Measurements from ENCODE around the gene ALOX5AP. TPM values are rescaled to one million over a fixed set of nuclear protein-coding genes. Genes with fewer than 3 reads are reported as not detected.
A peak's percentile ranks its signal among the peaks of the same experiment; 100 is the strongest.

Gene ALOX5AP
- total and polyA plus RNA-seq, 10 of the 15 experiments (the other 5 are each of a cell fraction or from before 2014, with no cell fraction given): 45.9 to 426 (median 109) TPM

DNA sequence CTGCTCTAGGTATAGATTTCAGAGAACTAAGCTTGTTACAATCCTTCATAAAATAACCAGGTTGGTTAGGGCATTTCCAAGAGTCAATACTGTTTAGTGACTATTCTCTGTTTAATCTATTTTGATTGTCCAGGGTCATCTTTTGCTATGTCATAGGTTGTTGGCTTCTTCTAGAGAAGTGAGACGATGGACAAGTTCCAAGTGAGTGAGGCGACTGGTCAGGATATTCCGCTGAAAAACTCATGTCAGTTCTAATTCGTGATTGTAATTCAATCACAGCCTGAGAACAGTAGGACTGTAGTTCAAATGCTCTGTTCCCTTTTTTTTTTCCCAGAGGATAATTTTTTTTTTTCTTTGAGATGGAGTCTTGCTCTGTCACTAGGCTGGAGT lies 15.8 kb upstream of the ALOX5AP start:
- no peaks in the 10 kb centered on the region for H3K79me2 ChIP-seq (ENCODE audit: control insufficient read depth, insufficient read depth, low read length)
- no peak overlapping the region for H3K9ac ChIP-seq (ENCODE audit: control insufficient read depth, insufficient read depth, low read length)
- no peaks in the 10 kb centered on the region for H4K20me1 ChIP-seq (ENCODE audit: control insufficient read depth, insufficient read depth)
- FAIRE-seq (no peak), ATAC-seq (no peak), DNase-seq (ENCODE audit: low read depth, low spot score) (no peak)
- H3K36me3 ChIP-seq (ENCODE audit: control insufficient read depth in 2 of 2, insufficient read depth in 2 of 2, low read length in 1 of 2): no peaks in the 10 kb centered on the region
- no TSS peak for BruUV-seq (replicated peaks)
- in situ Hi-C loops (cut with MboI): no loop called here
- TF ChIP-seq KDM1A (IDR thresholded peaks at IDR 0.05; ENCODE audit: borderline replicate concordance) (no peak), GABPA (IDR thresholded peaks at IDR 0.05; ENCODE audit: low read depth) (no peak)
- WGBS (ENCODE audit: insufficient coverage, insufficient replicate concordance, low lambda C conversion rate, missing lambda C conversion rate): 99% methylated on average over 4 of the region's 4 CpGs
- no peak overlapping the region for H3K4me3 ChIP-seq
- H3K4me2 ChIP-seq (ENCODE audit: control insufficient read depth, insufficient read depth): no peak overlapping the region
- ChIA-PET CTCF (interaction anchor here (0.7 to 1.5 kb wide), 6 partner anchors 16 to 85 kb away, joined by 3 to 5 read pairs (median 3); partner anchors contain the start of gene ALOX5AP), RAD21 (ENCODE audit: unreplicated experiment) (interaction anchor here (1.5 kb wide), 1 partner anchor 17 kb away, joined by 6 read pairs; no protein-coding TSS in a partner anchor), SMC1A (ENCODE audit: uncharacterized antibody, unreplicated experiment) (interaction anchor here (0.5 to 4.5 kb wide), 6 partner anchors 12 to 47 kb away, joined by 3 to 28 read pairs (median 3); partner anchors contain the start of gene ALOX5AP), POLR2A (no interaction called here)
- intact Hi-C loops (cut with micrococcal nuclease; ENCODE audit: unreplicated experiment): no loop called here
- no peaks in the 10 kb centered on the region; the same call in 2 of the 3 replicates for H3K9me3 ChIP-seq (replicated peaks; ENCODE audit: control insufficient read depth, insufficient read depth, low read length)
- no peak overlapping the region for H2AFZ ChIP-seq (ENCODE audit: control insufficient read depth, low read depth, low read length)
- H3K27ac ChIP-seq (ENCODE audit: control insufficient read depth, insufficient read depth): no peak overlapping the region
- H3K4me1 ChIP-seq (ENCODE audit: control insufficient read depth, insufficient read depth, low read length): peaks cover 29% of the 10 kb centered on the region
- no peaks in the 10 kb centered on the region for H3K27me3 ChIP-seq (replicated peaks in 1 of 2; ENCODE audit: control insufficient read depth in 2 of 2, insufficient read depth in 2 of 2, low read length in 1 of 2)

DNA sequence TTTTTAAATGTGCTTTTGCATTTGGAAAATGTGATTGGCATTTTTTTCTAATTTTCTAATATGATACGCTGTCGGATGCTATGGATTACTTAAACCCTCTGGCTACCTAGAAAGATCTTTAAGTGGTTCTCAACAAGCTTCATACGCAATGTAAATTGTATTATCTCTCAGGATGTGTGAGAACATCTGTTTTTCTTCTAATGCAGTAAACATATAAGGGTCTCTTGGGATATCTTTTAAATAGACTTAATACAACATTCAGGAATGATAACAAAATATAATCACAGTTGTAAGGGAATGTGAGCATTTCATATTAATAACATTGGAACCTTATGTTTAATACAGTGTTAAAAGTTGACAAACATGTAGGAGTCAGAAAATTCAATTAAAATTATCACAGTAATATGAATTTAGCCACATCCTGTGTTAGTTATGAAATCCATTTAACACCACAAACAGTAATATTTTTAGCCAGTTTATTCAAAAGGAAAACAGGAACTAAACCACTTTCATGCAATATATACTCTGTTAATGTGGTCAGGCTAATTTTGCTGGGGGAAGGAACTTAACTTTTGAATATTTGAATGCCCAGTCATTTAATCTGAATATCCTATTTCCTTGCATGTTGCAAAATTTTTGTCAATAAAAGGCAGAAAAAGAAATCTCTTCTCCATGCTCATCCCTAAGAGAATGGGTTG lies 15.0 kb upstream of the ALOX5AP start:
- no peaks in the 10 kb centered on the region for H3K79me2 ChIP-seq (ENCODE audit: control insufficient read depth, insufficient read depth, low read length)
- ChIA-PET CTCF (interaction anchor here (2.0 kb wide), 1 partner anchor 17 kb away, joined by 7 read pairs; no protein-coding TSS in a partner anchor), RAD21 (ENCODE audit: unreplicated experiment) (interaction anchor here (1.1 kb wide), 1 partner anchor 15 kb away, joined by 4 read pairs; the partner anchor contains the start of gene ALOX5AP), SMC1A (ENCODE audit: uncharacterized antibody, unreplicated experiment) (interaction anchor here (0.6 to 4.5 kb wide), 6 partner anchors 12 to 104 kb away, joined by 3 to 28 read pairs (median 5); partner anchors contain the start of gene ALOX5AP), POLR2A (interaction anchor here (1.7 kb wide), 1 partner anchor 17 kb away, joined by 7 read pairs; no protein-coding TSS in a partner anchor)
- H3K4me1 ChIP-seq (ENCODE audit: control insufficient read depth, insufficient read depth, low read length): peaks cover 29% of the 10 kb centered on the region
- DNase-seq (ENCODE audit: low read depth, low spot score) (peak; percentile 59), ATAC-seq (peak; percentile 90), FAIRE-seq (peak; percentile 89)
- no peak overlapping the region for H2AFZ ChIP-seq (ENCODE audit: control insufficient read depth, low read depth, low read length)
- no TSS peak for BruUV-seq (replicated peaks)
- H4K20me1 ChIP-seq (ENCODE audit: control insufficient read depth, insufficient read depth): no peaks in the 10 kb centered on the region
- WGBS (ENCODE audit: insufficient coverage, insufficient replicate concordance, low lambda C conversion rate, missing lambda C conversion rate): 23% methylated on average over 3 of the region's 3 CpGs
- no peak overlapping the region for H3K27ac ChIP-seq (ENCODE audit: control insufficient read depth, insufficient read depth)
- in situ Hi-C loops (cut with MboI) (no loop called here), intact Hi-C loops (cut with micrococcal nuclease; ENCODE audit: unreplicated experiment) (loop anchor here (2.0 kb wide), 1 partner anchor 14 kb away; the partner anchor contains the start of gene ALOX5AP)
- no peak overlapping the region for H3K9ac ChIP-seq (ENCODE audit: control insufficient read depth, insufficient read depth, low read length)
- no peaks in the 10 kb centered on the region for H3K36me3 ChIP-seq (ENCODE audit: control insufficient read depth in 2 of 2, insufficient read depth in 2 of 2, low read length in 1 of 2)
- no peaks in the 10 kb centered on the region for H3K27me3 ChIP-seq (replicated peaks in 1 of 2; ENCODE audit: control insufficient read depth in 2 of 2, insufficient read depth in 2 of 2, low read length in 1 of 2)
- H3K9me3 ChIP-seq (replicated peaks; ENCODE audit: control insufficient read depth, insufficient read depth, low read length): no peaks in the 10 kb centered on the region; the same call in 2 of the 3 replicates
- peak overlapping the region; percentile 27 for H3K4me3 ChIP-seq
- peak overlapping the region; percentile 88 for H3K4me2 ChIP-seq (ENCODE audit: control insufficient read depth, insufficient read depth)
- TF ChIP-seq SMC3 (IDR thresholded peaks at IDR 0.05; ENCODE audit: borderline replicate concordance, low read length) (no peak), TBL1XR1 (IDR thresholded peaks at IDR 0.05; ENCODE audit: low read depth, low read length) (peak; percentile 94), MEF2A (IDR thresholded peaks at IDR 0.05; ENCODE audit: insufficient read depth, low read depth, low read length) (peak; percentile 97), SIN3A (IDR thresholded peaks at IDR 0.05; ENCODE audit: low read depth, low read length) (no peak), FOS (IDR thresholded peaks at IDR 0.05; ENCODE audit: borderline replicate concordance, extremely low read depth, insufficient read length) (no peak), GATAD2B (conservative IDR thresholded peaks at IDR 0.05; ENCODE audit: low read depth) (0 out of 2 replicates have a peak, but pooled peaks have one; percentile 27), SREBF1 (IDR thresholded peaks at IDR 0.05; ENCODE audit: low read length) (peak; percentile 50; the same call in 1 of the 2 replicates)
- TF ChIP-seq, protein P1, sequence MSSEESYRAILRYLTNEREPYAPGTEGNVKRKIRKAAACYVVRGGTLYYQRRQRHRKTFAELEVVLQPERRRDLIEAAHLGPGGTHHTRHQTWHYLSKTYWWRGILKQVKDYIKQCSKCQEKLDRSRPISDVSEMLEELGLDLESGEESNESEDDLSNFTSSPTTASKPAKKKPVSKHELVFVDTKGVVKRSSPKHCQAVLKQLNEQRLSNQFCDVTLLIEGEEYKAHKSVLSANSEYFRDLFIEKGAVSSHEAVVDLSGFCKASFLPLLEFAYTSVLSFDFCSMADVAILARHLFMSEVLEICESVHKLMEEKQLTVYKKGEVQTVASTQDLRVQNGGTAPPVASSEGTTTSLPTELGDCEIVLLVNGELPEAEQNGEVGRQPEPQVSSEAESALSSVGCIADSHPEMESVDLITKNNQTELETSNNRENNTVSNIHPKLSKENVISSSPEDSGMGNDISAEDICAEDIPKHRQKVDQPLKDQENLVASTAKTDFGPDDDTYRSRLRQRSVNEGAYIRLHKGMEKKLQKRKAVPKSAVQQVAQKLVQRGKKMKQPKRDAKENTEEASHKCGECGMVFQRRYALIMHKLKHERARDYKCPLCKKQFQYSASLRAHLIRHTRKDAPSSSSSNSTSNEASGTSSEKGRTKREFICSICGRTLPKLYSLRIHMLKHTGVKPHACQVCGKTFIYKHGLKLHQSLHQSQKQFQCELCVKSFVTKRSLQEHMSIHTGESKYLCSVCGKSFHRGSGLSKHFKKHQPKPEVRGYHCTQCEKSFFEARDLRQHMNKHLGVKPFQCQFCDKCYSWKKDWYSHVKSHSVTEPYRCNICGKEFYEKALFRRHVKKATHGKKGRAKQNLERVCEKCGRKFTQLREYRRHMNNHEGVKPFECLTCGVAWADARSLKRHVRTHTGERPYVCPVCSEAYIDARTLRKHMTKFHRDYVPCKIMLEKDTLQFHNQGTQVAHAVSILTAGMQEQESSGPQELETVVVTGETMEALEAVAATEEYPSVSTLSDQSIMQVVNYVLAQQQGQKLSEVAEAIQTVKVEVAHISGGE (CRISPR knock-in tag; IDR thresholded peaks at IDR 0.05): no peak
- TF ChIP-seq, protein P2, sequence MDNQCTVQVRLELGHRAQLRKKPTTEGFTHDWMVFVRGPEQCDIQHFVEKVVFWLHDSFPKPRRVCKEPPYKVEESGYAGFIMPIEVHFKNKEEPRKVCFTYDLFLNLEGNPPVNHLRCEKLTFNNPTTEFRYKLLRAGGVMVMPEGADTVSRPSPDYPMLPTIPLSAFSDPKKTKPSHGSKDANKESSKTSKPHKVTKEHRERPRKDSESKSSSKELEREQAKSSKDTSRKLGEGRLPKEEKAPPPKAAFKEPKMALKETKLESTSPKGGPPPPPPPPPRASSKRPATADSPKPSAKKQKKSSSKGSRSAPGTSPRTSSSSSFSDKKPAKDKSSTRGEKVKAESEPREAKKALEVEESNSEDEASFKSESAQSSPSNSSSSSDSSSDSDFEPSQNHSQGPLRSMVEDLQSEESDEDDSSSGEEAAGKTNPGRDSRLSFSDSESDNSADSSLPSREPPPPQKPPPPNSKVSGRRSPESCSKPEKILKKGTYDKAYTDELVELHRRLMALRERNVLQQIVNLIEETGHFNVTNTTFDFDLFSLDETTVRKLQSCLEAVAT (IDR thresholded peaks at IDR 0.05): peak; percentile 80

All from GM12878 (cell line).